GM21529 (cell line): ENCODE results near the gene CALM1.
A peak's percentile ranks its signal among the peaks of the same experiment; 100 is the strongest.

Experiments used
- ATAC-seq: cut with Tn5 transposase; IDR thresholded peaks from one replicate; pipeline ENCODE4 v1.9.1; 2021; ENCODE audit not compliant: unreplicated experiment

Gene CALM1

GRCh38 chr14:90396341-90397339, at the start of gene CALM1:
Gene CALM1, plus strand, starts transcription at chr14:90397029. Its CDS starts 202 bp downstream, at chr14:90397231.
- ATAC-seq = peak; percentile 61

- ATAC-seq = no peak
Observed at GRCh38 chr14:90348270-90348669, 48.6 kb upstream of the CALM1 start.

GRCh38 chr14:90349739-90350138, 47.1 kb upstream of the CALM1 start:
- no peak for ATAC-seq

GRCh38 chr14:90354551-90355298, 42.1 kb upstream of the CALM1 start:
- no peak for ATAC-seq

GRCh38 chr14:90355540-90356518, 41.0 kb upstream of the CALM1 start:
- no peak for ATAC-seq

- no peak for ATAC-seq
Observed at GRCh38 chr14:90356925-90357324, 39.9 kb upstream of the CALM1 start.

- ATAC-seq = no peak
Observed at GRCh38 chr14:90358359-90358758, 38.5 kb upstream of the CALM1 start.

GRCh38 chr14:90361865-90362557, 34.8 kb upstream of the CALM1 start:
- no peak for ATAC-seq

- no peak for ATAC-seq
Observed at GRCh38 chr14:90362558-90362896, 34.3 kb upstream of the CALM1 start.

GRCh38 chr14:90368946-90369721, 27.7 kb upstream of the CALM1 start:
- ATAC-seq = no peak

- ATAC-seq = no peak
Observed at GRCh38 chr14:90373887-90374286, 22.9 kb upstream of the CALM1 start.

- no peak for ATAC-seq
Observed at GRCh38 chr14:90374813-90375212, 22.0 kb upstream of the CALM1 start.

GRCh38 chr14:90375934-90376333, 20.9 kb upstream of the CALM1 start:
- no peak for ATAC-seq

- ATAC-seq = no peak
Observed at GRCh38 chr14:90378249-90378648, 18.6 kb upstream of the CALM1 start.

GRCh38 chr14:90379106-90379505, 17.7 kb upstream of the CALM1 start:
- no peak for ATAC-seq

GRCh38 chr14:90381011-90381786, 15.6 kb upstream of the CALM1 start:
- no peak for ATAC-seq

GRCh38 chr14:90381999-90382451, 14.8 kb upstream of the CALM1 start:
- no peak for ATAC-seq

GRCh38 chr14:90382491-90383125, 14.2 kb upstream of the CALM1 start:
- peak; percentile 15 for ATAC-seq
